Neural progenitor cell (in vitro differentiated cells): ENCODE data around the gene STX8.

Experiments used
- CTCF ChIP-seq: fragments of 200-600 bp; sonication (generic); IDR thresholded peaks from 2 replicates; pipeline ENCODE4 v1.5.1; 2017; ENCODE audit warnings: antibody characterized with exemption, mild to moderate bottlenecking
- EZH2 ChIP-seq: fragments of 200-600 bp; sonication (generic); IDR thresholded peaks from 2 replicates; pipeline ENCODE4 v1.6.1; 2017; ENCODE audit warnings: antibody characterized with exemption, mild to moderate bottlenecking, moderate library complexity

- TF ChIP-seq CTCF, result no peak
- TF ChIP-seq EZH2, result no peak
These were observed 324.3 kb downstream of the STX8 start for GRCh38 chr17:9251273-9251672.
